Measurements from ENCODE around the gene ZC3H12C. TPM values are rescaled to one million over a fixed set of nuclear protein-coding genes. Genes with fewer than 3 reads are reported as not detected.
A peak's percentile ranks its signal among the peaks of the same experiment; 100 is the strongest.

Gene ZC3H12C
- total and polyA plus RNA-seq, 2 of the 13 experiments (the other 11 are each of a cell fraction or from before 2014, with no cell fraction given) = 2.4 to 5.7 TPM

GRCh38 chr11:110092515-110093406 is at the start of gene ZC3H12C (continued):
- TF ChIP-seq, protein P1, sequence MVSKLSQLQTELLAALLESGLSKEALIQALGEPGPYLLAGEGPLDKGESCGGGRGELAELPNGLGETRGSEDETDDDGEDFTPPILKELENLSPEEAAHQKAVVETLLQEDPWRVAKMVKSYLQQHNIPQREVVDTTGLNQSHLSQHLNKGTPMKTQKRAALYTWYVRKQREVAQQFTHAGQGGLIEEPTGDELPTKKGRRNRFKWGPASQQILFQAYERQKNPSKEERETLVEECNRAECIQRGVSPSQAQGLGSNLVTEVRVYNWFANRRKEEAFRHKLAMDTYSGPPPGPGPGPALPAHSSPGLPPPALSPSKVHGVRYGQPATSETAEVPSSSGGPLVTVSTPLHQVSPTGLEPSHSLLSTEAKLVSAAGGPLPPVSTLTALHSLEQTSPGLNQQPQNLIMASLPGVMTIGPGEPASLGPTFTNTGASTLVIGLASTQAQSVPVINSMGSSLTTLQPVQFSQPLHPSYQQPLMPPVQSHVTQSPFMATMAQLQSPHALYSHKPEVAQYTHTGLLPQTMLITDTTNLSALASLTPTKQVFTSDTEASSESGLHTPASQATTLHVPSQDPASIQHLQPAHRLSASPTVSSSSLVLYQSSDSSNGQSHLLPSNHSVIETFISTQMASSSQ (IDR thresholded peaks at IDR 0.05; ENCODE audit: low read depth) = no peak
- TF ChIP-seq, protein P1 (CRISPR knock-in tag; IDR thresholded peaks at IDR 0.05; ENCODE audit: borderline replicate concordance) = no peak
- TF ChIP-seq ZNF512B (CRISPR knock-in tag; IDR thresholded peaks at IDR 0.05; ENCODE audit: borderline replicate concordance) (0 out of 2 replicates have a peak, but pooled peaks have one; percentile 76), ZSCAN22 (CRISPR knock-in tag; IDR thresholded peaks at IDR 0.05) (no peak), ZGPAT (CRISPR knock-in tag; IDR thresholded peaks at IDR 0.05) (peak; percentile 26; the same call in 1 of the 2 replicates), ZBTB43 (CRISPR knock-in tag; conservative IDR thresholded peaks at IDR 0.05) (no peak), TAF1 (CRISPR knock-in tag; IDR thresholded peaks at IDR 0.05) (peak; percentile 66; the same call in 1 of the 2 replicates), PHF8 (CRISPR knock-in tag; IDR thresholded peaks at IDR 0.05) (peak; percentile 57; the same call in 1 of the 2 replicates), ATF7-NPFF (CRISPR knock-in tag; IDR thresholded peaks at IDR 0.05; ENCODE audit: low read depth) (0 out of 2 replicates have a peak, but pooled peaks have one; percentile 17), POLR2A (IDR thresholded peaks at IDR 0.05; ENCODE audit: insufficient read depth in 1 of 2, low read depth in 2 of 2, low read length in 2 of 2) (peak; percentile 62 to 63), CHCHD3 (CRISPR knock-in tag; IDR thresholded peaks at IDR 0.05) (no peak), NR2F6 (IDR thresholded peaks at IDR 0.05) (no peak), NR2F6 (CRISPR knock-in tag; IDR thresholded peaks at IDR 0.05) (peak; percentile 12; the same call in 1 of the 2 replicates), CHD2 (IDR thresholded peaks at IDR 0.05; ENCODE audit: low read depth, low read length) (no peak)
- TF ChIP-seq, protein P2, sequence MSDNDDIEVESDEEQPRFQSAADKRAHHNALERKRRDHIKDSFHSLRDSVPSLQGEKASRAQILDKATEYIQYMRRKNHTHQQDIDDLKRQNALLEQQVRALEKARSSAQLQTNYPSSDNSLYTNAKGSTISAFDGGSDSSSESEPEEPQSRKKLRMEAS (IDR thresholded peaks at IDR 0.05) = peak; percentile 41; the same call in 1 of the 2 replicates
